Omental fat pad (tissue), 4 donors: Measurements from ENCODE around the gene GPX4. TPM values are rescaled to one million over a fixed set of nuclear protein-coding genes. Genes with fewer than 3 reads are reported as not detected.
A peak's percentile ranks its signal among the peaks of the same experiment; 100 is the strongest.

Experiments
- ATAC-seq: fragments of 150-250 bp; one replicate; pipeline ENCODE4 v1.9.1; 2016; ENCODE audit warnings: mild to moderate bottlenecking, moderate library complexity; ENCODE audit not compliant: low FRiP score
- DNase-seq: peaks from one replicate; pipeline ENCODE4 v3.0.0-alpha.2; 2019; ENCODE audit warnings: low spot score
- total RNA-seq, 4 donors: library from RNA; depleted of rRNA; stranded (reverse); fragments of >200 nt; gene quantifications; one replicate each; pipeline ENCODE4 v1.1.0, GENCODE V29; 2016
- TF ChIP-seq, protein P1 (sequence below), 3 donors: fragments of 450-650 bp; IDR thresholded peaks; one replicate each; pipeline ENCODE4 v1.5.1; 2016 to 2017; ENCODE audit warnings: antibody characterized with exemption in 3 of 3, mild to moderate bottlenecking in 3 of 3, moderate library complexity in 2 of 3

Gene GPX4
- total RNA-seq, 4 donors from 2014 or later = 429 to 1,640 (median 892) TPM

DNA sequence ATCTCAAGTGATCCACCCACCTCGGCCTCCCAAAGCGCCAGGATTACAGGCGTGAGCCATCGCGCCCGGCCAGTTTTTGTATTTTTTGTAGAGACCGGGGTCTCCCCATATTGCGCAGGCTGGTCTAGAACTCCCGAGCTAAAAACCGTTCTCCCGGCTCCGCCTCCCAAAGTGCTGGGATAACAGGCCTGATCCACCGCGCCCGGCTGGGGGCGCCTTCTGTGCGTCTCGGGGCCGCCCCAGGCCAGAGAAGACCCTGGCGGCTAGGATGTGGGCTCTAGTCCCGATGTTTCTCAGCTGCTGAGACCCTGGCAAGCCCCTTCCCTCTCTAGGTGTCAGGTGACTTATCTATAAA is 33.2 kb upstream of the GPX4 start:
- ATAC-seq (no peak), DNase-seq (no peak)
- TF ChIP-seq, protein P1, sequence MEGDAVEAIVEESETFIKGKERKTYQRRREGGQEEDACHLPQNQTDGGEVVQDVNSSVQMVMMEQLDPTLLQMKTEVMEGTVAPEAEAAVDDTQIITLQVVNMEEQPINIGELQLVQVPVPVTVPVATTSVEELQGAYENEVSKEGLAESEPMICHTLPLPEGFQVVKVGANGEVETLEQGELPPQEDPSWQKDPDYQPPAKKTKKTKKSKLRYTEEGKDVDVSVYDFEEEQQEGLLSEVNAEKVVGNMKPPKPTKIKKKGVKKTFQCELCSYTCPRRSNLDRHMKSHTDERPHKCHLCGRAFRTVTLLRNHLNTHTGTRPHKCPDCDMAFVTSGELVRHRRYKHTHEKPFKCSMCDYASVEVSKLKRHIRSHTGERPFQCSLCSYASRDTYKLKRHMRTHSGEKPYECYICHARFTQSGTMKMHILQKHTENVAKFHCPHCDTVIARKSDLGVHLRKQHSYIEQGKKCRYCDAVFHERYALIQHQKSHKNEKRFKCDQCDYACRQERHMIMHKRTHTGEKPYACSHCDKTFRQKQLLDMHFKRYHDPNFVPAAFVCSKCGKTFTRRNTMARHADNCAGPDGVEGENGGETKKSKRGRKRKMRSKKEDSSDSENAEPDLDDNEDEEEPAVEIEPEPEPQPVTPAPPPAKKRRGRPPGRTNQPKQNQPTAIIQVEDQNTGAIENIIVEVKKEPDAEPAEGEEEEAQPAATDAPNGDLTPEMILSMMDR (IDR thresholded peaks at IDR 0.05) = no peak

DNA sequence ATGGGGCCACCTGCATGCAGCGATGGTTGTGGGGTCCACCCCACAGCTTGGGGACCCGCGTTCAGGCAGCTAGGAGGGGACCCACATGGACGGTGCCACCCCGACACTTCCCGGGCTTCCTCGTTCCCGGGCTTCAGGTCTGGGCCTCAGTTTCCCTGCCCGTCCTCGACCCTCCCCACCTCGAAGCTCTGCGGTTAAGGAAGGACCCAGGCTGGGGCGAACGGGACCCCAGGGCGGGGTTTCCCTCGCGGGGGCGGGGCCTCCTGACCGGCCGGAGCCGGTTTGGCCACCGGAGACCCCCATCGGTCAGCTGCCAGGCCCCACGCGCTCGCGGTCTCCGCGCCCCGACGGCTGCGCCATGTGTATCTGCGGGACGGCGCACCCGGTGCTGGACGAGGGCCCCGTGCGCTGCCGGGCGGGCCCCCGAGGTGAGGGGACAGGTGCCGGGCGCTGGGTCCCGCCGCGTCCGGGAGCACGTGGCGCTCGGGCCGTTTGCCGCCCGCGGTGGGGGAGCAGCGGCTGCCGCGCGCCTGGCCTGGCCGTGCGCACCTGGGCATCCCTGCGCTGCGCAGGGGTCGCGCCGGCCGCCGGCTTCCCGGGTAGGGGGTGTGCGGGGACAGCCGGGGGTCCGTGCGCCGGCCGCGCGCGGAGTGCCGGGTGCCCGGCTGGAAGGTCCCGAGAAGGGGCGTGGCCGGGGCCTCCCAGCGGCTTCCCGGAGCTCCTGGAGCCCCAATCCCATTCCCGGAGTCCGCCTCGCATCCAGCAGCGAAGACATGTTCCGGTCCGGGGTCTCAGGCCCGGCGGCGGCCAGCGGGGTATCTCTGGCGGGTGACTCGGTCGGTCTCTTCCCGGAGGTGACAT is 32.6 kb upstream of the GPX4 start:
- TF ChIP-seq, protein P1 (IDR thresholded peaks at IDR 0.05) = no peak
- no peak for ATAC-seq
- DNase-seq = no peak

DNA sequence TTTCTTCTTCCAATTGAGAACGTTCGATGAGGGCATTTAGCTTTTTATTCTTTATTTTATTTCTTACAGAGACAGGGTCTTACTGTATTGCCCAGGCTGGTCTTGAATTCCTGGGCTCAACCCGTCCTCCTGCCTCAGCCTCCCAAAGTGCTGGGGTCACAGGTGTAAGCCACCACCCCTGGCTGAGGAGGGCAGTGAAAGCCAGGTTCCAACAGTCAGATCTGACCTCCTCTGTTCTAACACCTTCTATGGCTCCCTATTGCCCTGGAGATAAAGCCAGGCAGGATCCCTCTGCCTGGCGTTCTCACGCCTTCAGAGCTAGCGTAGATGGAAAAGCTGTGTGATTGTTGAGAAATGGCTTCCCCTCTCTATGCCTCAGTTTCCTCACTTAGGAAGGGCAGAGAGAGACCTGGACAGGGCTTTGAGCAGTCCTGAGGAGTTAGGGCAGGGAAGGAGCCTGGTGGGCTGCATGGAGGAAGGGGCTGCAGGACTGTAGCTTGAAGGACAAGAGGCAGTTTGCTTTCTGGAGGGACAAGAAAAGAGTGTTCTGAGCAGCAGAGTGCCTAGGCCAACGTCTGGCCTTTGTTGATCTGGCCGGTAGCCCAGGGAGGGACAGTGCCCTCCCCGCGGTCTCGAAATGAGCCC is 31.3 kb upstream of the GPX4 start:
- no peak for ATAC-seq
- TF ChIP-seq, protein P1 (IDR thresholded peaks at IDR 0.05) = no peak
- no peak for DNase-seq

DNA sequence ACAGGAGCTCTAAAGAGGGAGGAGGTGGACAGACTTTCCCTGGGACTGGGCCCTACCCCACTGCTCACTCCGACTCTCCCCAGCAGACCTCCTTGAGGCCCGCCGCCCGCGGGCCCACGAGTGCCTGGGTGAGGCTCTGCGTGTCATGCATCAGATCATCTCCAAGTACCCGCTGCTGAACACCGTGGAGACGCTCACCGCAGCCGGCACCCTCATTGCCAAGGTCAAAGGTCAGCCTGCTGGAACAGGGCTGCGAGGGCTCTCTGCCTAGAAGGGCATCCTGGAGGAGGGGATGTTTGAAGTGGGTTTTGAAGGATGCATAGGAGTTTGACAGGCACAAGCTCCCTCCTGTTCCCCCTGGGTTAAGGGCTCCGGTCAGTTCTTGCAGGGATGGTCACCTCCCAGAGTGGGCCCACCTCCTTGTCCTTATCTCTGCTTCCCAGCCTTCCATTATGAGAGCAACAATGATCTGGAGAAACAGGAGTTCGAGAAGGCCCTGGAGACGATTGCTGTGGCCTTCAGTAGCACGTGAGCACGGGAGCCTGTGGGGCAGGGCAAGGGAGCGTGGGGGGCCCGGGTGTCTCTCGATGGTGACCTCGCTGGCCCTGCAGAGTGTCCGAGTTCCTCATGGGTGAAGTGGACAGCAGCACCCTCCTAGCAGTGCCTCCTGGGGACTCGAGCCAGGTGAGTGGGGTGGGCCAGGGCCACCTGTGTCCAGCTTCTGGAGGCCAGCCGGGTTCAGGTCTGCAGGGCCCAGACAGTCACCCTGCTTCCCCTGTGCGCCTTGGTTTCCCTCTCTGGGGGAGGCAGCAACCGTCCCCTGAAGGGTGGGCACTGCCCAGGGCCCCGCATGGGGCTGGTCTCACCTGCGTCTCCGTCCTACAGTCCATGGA is 30.5 kb upstream of the GPX4 start:
- DNase-seq (no peak), ATAC-seq (no peak)
- TF ChIP-seq, protein P1 (IDR thresholded peaks at IDR 0.05) = no peak

DNA sequence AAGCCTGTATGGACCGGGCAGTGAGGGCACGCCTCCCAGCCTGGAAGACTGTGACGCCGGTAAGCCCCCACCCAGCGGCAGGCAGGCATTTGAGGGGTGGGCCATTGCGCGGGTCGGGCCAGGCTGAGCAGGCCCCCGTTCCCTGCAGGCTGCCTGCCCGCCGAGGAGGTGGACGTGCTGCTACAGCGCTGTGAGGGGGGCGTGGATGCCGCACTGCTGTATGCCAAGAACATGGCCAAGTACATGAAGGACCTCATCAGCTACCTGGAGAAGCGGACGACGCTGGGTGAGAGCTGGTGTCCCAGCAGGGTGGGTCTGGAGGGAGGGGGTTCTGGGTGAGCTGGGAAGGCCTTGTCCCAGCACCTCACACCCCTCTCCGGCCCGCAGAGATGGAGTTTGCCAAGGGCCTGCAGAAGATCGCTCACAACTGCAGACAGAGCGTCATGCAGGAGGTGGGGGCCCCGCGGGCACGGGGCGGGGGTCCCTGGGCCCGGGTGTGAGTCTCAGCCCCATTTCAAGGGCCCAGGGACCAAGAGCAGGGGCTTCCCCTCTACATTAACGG is 29.8 kb upstream of the GPX4 start:
- TF ChIP-seq, protein P1 (IDR thresholded peaks at IDR 0.05) = no peak
- ATAC-seq = peak; percentile 1
- no peak for DNase-seq

DNA sequence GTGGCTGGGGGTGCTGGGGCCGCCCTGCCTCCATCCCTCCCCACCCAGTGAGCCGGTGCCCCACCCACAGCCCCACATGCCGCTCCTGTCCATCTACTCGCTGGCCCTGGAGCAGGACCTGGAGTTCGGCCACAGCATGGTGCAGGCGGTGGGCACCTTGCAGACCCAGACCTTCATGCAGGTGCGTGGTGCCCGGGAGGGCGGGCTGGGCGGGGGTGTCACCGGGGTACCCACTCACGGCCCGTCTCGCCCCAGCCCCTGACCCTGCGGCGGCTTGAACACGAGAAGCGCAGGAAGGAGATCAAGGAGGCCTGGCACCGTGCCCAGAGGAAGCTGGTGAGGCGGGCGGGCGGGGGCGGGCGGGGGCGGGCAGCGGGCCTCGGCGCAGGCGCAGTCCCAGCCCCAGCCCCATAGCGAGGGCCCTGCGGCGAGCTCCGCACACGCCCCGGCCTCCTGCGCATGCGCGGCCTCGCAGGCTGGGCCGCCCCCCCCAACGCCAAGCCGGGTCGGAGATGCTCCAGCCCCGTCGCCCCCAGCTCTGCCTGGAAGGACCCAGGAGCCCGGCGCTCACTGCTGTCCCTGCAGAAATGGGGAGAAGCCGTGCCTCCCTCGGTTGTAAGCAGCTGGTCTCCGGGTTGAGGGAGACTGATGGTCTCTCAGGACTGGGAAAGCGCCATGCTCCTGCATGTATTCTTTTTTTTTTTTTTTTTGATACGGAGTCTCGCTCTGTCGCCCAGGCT is 29.1 kb upstream of the GPX4 start:
- TF ChIP-seq, protein P1 (IDR thresholded peaks at IDR 0.05) = no peak
- ATAC-seq = peak; percentile 24
- peak; percentile 90 for DNase-seq
